SK-N-SH treated with all-trans-retinoic acid at 6 μM for 48 hours (cell line): ENCODE results near the gene PSMD6.

Experiments
- ATAC-seq: fragments of 200-7000 bp; cut with Tn5 transposase; 3 replicates; pipeline ENCODE4 v1.9.1; 2020; ENCODE audit warnings: mild to moderate bottlenecking, moderate library complexity
- ARNTL ChIP-seq: fragments of 450-650 bp; formaldehyde crosslinking; IDR thresholded peaks from 2 replicates; pipeline ENCODE4 v1.5.0; 2020; ENCODE audit warnings: low read depth, mild to moderate bottlenecking, moderate library complexity, borderline replicate concordance
- BACH2 ChIP-seq: fragments of 250-450 bp; sonication (Bioruptor Pico); IDR thresholded peaks from 2 replicates; pipeline ENCODE4 v1.9.0; 2021; ENCODE audit warnings: mild to moderate bottlenecking, borderline replicate concordance
- ESRRG ChIP-seq: fragments of 250-450 bp; sonication (Bioruptor Pico); IDR thresholded peaks from 2 replicates; pipeline ENCODE4 v1.6.1; 2021; ENCODE audit warnings: mild to moderate bottlenecking
- GLIS3 ChIP-seq: fragments of 250-450 bp; sonication (Bioruptor Pico); IDR thresholded peaks from 2 replicates; pipeline ENCODE4 v1.5.0; 2020; ENCODE audit warnings: mild to moderate bottlenecking, moderate library complexity
- ISL1 ChIP-seq: fragments of 250-450 bp; sonication (Bioruptor Pico); IDR thresholded peaks from 2 replicates; pipeline ENCODE4 v2.1.2; 2022; ENCODE audit warnings: mild to moderate bottlenecking, moderate library complexity
- OSR1 ChIP-seq: fragments of 250-450 bp; sonication (Bioruptor Pico); IDR thresholded peaks from 2 replicates; pipeline ENCODE4 v1.8.0; 2022; ENCODE audit warnings: moderate library complexity, mild to moderate bottlenecking, inconsistent platforms
- PPARA ChIP-seq: fragments of 250-450 bp; sonication (Bioruptor Pico); IDR thresholded peaks from 2 replicates; pipeline ENCODE4 v1.5.0; 2020; ENCODE audit warnings: mild to moderate bottlenecking, borderline replicate concordance
- SNAI2 ChIP-seq: fragments of 250-450 bp; sonication (Bioruptor Pico); IDR thresholded peaks from 2 replicates; pipeline ENCODE4 v1.5.0; 2020; ENCODE audit warnings: mild to moderate bottlenecking, moderate library complexity
- TCF4 ChIP-seq: fragments of 250-450 bp; sonication (Bioruptor Pico); IDR thresholded peaks from 2 replicates; pipeline ENCODE4 v1.8.0; 2021; ENCODE audit warnings: mild to moderate bottlenecking, moderate library complexity, borderline replicate concordance
- ZC3H10 ChIP-seq: fragments of 250-450 bp; sonication (Bioruptor Pico); IDR thresholded peaks from 2 replicates; pipeline ENCODE4 v1.5.1; 2021; ENCODE audit warnings: mild to moderate bottlenecking, moderate library complexity
- ZFP30 ChIP-seq: fragments of 450-650 bp; formaldehyde crosslinking; IDR thresholded peaks from 2 replicates; pipeline ENCODE4 v1.5.0; 2022; ENCODE audit warnings: mild to moderate bottlenecking, moderate library complexity
- ZNF565 ChIP-seq: fragments of 450-650 bp; formaldehyde crosslinking; conservative IDR thresholded peaks from 2 replicates; pipeline ENCODE4 v1.5.0; 2020; ENCODE audit warnings: low read depth, mild to moderate bottlenecking, moderate library complexity
- ZNF70 ChIP-seq: fragments of 450-650 bp; formaldehyde crosslinking; IDR thresholded peaks from 2 replicates; pipeline ENCODE4 v1.5.0; 2020; ENCODE audit warnings: mild to moderate bottlenecking, moderate library complexity
- ZNF8 ChIP-seq: fragments of 450-650 bp; formaldehyde crosslinking; IDR thresholded peaks from 2 replicates; pipeline ENCODE4 v1.5.0; 2020; ENCODE audit warnings: mild to moderate bottlenecking, moderate library complexity
- TF ChIP-seq, protein P1 (sequence below): fragments of 250-450 bp; sonication (Bioruptor Pico); IDR thresholded peaks from 2 replicates; pipeline ENCODE4 v1.5.0; 2020; ENCODE audit warnings: mild to moderate bottlenecking, moderate library complexity
- TF ChIP-seq, protein P2 (sequence below): fragments of 250-450 bp; sonication (Bioruptor Pico); IDR thresholded peaks from 2 replicates; pipeline ENCODE4 v1.5.1; 2021; ENCODE audit warnings: mild to moderate bottlenecking, moderate library complexity
- TF ChIP-seq, protein P3 (sequence below): fragments of 250-450 bp; sonication (Bioruptor Pico); IDR thresholded peaks from 2 replicates; pipeline ENCODE4 v1.8.0; 2021; ENCODE audit warnings: low read depth, mild to moderate bottlenecking, moderate library complexity, borderline replicate concordance
- TF ChIP-seq, protein P4 (sequence below): fragments of 250-450 bp; sonication (Bioruptor Pico); IDR thresholded peaks from 2 replicates; pipeline ENCODE4 v1.5.1; 2020; ENCODE audit warnings: low read depth, mild to moderate bottlenecking, moderate library complexity

Gene PSMD6

DNA sequence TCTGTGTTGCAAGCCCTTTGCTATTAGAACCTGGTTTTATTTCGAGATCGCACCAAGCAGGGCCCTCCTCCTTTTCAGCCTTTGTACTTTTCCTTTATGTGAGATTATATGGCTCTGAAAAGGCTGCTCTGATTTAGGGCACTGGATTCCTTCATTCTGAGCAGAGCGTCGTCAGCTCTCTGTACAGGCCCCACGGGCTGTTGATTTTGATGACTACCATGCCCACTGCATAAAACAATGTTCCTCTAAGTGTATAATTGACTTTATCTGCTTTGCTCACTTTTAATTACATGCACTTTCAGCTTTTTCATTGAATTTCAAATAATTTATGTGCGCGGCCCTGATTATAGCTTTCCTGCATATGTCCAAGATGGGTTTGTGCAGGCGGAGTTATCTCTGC, 4.4 kb upstream of the PSMD6 start:
- TF ChIP-seq PPARA (CRISPR knock-in tag) = no peak
- peak; percentile 9; the same call in 1 of the 2 replicates for TF ChIP-seq ZNF70 (CRISPR knock-in tag)
- TF ChIP-seq, protein P1, sequence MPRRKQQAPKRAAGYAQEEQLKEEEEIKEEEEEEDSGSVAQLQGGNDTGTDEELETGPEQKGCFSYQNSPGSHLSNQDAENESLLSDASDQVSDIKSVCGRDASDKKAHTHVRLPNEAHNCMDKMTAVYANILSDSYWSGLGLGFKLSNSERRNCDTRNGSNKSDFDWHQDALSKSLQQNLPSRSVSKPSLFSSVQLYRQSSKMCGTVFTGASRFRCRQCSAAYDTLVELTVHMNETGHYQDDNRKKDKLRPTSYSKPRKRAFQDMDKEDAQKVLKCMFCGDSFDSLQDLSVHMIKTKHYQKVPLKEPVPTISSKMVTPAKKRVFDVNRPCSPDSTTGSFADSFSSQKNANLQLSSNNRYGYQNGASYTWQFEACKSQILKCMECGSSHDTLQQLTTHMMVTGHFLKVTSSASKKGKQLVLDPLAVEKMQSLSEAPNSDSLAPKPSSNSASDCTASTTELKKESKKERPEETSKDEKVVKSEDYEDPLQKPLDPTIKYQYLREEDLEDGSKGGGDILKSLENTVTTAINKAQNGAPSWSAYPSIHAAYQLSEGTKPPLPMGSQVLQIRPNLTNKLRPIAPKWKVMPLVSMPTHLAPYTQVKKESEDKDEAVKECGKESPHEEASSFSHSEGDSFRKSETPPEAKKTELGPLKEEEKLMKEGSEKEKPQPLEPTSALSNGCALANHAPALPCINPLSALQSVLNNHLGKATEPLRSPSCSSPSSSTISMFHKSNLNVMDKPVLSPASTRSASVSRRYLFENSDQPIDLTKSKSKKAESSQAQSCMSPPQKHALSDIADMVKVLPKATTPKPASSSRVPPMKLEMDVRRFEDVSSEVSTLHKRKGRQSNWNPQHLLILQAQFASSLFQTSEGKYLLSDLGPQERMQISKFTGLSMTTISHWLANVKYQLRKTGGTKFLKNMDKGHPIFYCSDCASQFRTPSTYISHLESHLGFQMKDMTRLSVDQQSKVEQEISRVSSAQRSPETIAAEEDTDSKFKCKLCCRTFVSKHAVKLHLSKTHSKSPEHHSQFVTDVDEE (CRISPR knock-in tag) = peak; percentile 98
- TF ChIP-seq ISL1 (CRISPR knock-in tag) = peak; percentile 67
- TF ChIP-seq ZNF8 (CRISPR knock-in tag) = peak; percentile 46; the same call in 1 of the 2 replicates
- TF ChIP-seq, protein P2, sequence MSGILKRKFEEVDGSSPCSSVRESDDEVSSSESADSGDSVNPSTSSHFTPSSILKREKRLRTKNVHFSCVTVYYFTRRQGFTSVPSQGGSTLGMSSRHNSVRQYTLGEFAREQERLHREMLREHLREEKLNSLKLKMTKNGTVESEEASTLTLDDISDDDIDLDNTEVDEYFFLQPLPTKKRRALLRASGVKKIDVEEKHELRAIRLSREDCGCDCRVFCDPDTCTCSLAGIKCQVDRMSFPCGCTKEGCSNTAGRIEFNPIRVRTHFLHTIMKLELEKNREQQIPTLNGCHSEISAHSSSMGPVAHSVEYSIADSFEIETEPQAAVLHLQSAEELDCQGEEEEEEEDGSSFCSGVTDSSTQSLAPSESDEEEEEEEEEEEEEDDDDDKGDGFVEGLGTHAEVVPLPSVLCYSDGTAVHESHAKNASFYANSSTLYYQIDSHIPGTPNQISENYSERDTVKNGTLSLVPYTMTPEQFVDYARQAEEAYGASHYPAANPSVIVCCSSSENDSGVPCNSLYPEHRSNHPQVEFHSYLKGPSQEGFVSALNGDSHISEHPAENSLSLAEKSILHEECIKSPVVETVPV (CRISPR knock-in tag) = 0 out of 2 replicates have a peak, but pooled peaks have one; percentile 47
- TF ChIP-seq ARNTL = no peak
- no peak for TF ChIP-seq BACH2 (CRISPR knock-in tag)
- peak; percentile 74; the same call in 1 of the 2 replicates for TF ChIP-seq SNAI2 (CRISPR knock-in tag)
- TF ChIP-seq TCF4 (CRISPR knock-in tag) = peak; percentile 97

DNA sequence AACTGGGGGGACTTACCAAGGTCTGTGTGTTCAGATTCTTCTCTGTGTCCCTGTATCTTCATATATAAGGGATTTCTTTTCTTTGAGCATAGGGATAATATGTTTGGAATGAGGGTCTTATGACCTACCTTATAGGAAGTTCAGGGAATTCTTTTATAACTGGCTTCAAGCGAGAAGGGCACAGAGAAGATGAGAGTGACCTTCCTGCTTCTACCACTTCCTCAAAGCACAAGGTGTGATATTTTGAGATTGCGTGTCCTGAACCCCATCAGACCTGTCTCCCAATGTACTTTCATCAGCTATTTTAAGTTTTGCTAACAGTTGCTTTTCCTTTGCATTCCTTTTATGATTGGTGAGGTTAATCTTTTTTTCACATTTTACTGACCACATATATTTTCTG, 3.1 kb upstream of the PSMD6 start:
- TF ChIP-seq ESRRG (CRISPR knock-in tag) (no peak), ZFP30 (CRISPR knock-in tag) (no peak), ISL1 (CRISPR knock-in tag) (no peak), ZC3H10 (CRISPR knock-in tag) (no peak), BACH2 (CRISPR knock-in tag) (no peak), ZNF565 (CRISPR knock-in tag) (no peak), GLIS3 (CRISPR knock-in tag) (no peak)
- TF ChIP-seq, protein P2 (CRISPR knock-in tag) = no peak
- TF ChIP-seq, protein P3, sequence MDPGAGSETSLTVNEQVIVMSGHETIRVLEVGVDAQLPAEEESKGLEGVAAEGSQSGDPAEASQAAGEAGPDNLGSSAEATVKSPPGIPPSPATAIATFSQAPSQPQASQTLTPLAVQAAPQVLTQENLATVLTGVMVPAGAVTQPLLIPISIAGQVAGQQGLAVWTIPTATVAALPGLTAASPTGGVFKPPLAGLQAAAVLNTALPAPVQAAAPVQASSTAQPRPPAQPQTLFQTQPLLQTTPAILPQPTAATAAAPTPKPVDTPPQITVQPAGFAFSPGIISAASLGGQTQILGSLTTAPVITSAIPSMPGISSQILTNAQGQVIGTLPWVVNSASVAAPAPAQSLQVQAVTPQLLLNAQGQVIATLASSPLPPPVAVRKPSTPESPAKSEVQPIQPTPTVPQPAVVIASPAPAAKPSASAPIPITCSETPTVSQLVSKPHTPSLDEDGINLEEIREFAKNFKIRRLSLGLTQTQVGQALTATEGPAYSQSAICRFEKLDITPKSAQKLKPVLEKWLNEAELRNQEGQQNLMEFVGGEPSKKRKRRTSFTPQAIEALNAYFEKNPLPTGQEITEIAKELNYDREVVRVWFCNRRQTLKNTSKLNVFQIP (CRISPR knock-in tag) = no peak
- ATAC-seq = no peak

More for the DNA sequence above, 4.4 kb upstream of the PSMD6 start:
- no peak for ATAC-seq

DNA sequence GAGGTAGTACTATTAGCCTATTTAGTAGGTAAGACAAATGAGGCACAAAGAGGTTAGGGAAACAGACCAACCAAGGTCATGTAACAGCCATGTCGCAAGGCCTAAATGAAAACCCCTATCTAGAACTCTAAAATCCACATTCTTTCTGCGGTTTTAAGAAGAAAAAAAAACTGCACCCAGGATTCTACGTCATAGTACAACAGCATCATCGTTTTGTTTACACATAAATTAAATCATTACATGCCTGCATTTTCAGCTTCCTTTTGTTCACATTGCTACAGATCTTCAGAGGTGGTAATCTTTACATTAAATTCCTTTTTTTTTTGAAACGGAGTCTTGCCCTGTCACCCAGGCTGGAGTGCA, 548 bp upstream of the PSMD6 start:
- TF ChIP-seq, protein P1 (CRISPR knock-in tag) = no peak
- TF ChIP-seq ZNF565 (CRISPR knock-in tag) (no peak), PPARA (CRISPR knock-in tag) (no peak), OSR1 (CRISPR knock-in tag) (no peak), ZC3H10 (CRISPR knock-in tag) (no peak), ZNF70 (CRISPR knock-in tag) (no peak), ZFP30 (CRISPR knock-in tag) (no peak), TCF4 (CRISPR knock-in tag) (no peak), ESRRG (CRISPR knock-in tag) (no peak)
- TF ChIP-seq, protein P4, sequence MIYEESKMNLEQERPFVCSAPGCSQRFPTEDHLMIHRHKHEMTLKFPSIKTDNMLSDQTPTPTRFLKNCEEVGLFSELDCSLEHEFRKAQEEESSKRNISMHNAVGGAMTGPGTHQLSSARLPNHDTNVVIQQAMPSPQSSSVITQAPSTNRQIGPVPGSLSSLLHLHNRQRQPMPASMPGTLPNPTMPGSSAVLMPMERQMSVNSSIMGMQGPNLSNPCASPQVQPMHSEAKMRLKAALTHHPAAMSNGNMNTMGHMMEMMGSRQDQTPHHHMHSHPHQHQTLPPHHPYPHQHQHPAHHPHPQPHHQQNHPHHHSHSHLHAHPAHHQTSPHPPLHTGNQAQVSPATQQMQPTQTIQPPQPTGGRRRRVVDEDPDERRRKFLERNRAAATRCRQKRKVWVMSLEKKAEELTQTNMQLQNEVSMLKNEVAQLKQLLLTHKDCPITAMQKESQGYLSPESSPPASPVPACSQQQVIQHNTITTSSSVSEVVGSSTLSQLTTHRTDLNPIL = no peak
- TF ChIP-seq, protein P3 (CRISPR knock-in tag) = no peak
- ATAC-seq = no peak
